HCEC 1CT (cell line): Measurements from ENCODE around the gene CABCOCO1.

Experiments
- DNase-seq: peaks from one replicate; pipeline ENCODE4 v3.0.0-alpha.2; 2017

The CABCOCO1 gene

DNA sequence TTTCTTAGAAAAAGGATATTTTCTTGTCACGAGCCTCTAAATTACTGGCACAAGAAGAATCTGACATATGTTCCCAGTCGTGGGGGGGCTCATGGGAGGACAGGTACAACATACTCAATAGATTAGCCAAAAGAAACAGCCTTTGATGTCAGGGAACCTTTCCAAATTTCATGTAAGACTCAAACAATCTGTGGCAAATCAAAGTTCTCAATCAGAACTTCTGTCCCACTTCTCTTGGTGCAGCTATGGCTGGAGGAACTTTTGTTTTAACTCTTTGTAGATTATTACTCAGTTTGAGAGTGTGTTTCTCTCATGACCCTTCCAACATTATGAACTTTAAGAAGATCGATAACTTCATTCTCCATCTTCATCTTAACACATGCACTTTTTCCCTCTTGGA, 124.4 kb downstream of the CABCOCO1 start:
- DNase-seq = no peak

DNA sequence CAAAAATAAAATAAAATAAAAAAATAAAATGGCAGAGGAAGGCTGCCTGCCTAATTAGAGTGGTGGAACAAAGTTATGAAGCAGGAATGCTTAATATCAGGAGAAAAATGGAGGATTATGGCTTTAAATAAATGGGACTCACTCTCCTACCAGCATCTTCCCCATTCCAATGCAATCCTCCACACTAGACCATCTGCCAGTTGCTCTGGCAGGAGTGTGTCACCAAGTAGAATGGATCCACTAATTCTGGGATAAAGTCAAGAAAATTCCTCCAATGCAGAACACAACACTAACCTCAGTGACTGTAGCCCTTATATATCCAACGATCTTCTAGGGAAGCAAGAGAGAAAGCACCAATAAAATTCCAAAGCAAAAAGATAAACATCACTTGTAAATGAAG, 126.3 kb downstream of the CABCOCO1 start:
- no peak for DNase-seq

DNA sequence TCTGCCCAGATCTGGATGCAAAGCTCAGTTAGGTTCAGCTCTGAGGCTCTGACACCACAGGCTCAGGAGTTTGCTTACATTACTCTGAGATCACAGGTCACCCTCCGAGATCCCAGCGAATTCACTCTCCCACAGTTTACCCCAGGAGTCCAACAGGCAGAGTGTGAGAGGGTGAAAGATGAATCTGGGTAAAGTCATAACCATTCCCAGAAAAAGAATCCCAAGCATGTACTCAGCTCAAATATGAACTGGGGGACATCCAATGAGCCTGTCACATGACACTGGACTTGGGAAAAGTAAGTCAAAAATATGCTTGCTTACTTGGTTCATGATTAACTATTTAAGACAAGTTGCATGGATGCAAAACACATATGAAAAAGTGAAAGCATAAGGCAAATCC, 128.5 kb downstream of the CABCOCO1 start:
- peak; percentile 29 for DNase-seq

DNA sequence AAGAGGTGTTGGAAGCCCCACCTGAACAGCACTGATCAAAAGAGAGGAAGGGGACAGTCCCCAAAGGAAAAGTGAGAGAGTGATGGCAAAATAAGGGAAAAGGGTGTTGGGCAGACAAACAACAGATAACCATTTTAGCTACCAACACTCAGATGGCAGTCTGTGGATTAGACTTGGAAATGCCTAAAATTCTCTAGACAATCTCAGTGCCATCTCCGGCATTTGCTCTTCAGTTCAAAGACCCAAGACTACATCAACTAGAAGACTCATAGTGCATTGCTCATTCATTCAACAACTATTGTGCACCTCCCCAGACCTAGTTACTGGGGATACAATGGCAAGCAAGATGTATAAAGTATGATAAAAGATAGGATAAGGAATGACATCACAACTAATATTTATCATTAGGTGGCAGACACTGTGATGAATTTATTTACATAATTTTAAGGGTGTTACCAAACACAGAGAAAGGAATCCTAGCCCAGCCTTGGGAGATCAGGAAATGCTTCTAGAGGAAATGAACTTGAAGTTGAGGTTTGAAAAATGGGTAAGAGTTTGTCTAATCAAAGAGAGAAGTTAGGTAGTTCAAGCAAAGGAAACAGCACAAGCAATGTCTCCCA, 129.5 kb downstream of the CABCOCO1 start:
- no peak for DNase-seq

DNA sequence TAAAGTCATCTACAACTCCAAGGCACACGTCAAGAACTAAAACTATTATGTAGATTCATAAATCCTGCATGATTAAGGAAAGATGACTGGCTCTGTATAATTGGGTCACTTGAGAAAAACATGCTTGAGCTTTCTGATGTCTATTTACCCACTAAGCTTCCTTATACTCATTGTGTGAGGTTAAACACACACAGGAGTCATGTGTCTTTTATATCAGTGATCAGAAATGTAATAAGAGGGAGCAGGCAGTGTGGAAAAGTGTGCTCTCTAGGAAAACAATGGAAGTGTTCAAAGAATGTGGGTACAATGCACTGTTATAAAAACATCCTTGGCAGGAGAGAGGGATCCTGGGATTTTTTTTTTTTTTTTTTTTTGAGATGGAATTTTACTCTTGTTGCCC, 130.2 kb downstream of the CABCOCO1 start:
- no peak for DNase-seq

DNA sequence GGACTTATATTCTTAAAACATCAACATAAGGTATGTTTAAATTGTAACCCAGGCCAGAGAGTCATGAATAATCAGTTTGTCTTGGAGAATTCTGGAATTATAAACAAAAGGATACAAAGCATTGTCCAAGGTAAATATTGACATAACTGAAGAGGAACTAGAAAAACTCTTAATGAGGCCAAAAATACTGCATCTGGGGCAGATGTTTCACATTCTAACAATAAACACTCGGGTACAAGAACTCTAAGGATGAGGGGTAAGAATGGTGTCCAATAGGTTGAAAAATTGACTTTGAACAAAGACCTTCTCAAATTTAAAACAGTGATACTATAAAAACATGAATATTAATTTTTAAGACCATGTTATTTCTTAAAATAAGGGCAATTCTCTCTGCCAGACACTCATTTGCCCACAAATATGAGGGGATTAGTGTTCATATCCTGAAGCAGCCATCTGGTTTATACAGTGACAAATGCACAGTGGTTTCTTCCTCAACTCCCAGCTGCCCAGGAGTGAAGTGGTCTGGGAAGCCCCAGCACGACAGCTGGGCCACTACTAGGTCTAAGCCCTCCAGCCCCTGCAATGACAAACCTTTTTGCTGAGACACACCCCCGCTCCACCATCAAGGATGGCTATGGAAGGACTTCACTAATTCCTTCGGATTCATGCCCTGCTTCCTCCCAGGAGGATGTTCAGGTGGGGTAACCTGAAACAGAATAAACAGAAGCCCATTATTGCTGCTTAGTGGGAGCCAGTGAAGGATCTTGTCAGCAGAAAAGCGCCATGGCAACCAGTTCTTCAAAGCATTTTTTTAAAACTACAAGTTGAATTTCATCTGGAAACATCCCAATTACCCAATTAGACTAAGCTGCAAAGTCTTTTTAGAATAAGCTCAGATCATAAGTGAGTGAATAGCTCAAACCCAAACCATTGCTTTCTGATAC, 131.3 kb downstream of the CABCOCO1 start:
- DNase-seq = peak; percentile 64

DNA sequence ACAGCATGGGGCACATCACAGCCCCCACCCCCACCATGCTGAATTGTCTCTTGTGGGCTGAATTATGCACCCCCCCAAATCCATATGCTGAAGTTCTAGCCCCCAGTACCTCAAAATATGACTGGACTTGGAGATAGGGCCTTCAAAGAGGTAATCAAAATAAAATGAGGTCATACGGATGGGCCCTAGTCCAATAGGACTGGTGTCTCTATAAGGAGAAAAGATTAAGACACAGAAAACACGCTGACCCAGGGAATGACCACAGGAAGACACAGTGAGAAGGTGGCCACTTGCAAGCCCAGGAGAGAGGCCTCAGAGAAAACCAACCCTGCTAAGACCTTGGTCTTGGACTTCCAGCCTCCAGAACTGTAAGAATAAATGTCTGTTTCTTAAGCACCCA, 132.4 kb downstream of the CABCOCO1 start:
- DNase-seq = no peak

GRCh38 chr10:61795551-61795950, 132.8 kb downstream of the CABCOCO1 start:
- DNase-seq = no peak

- DNase-seq = no peak
These were observed 134.1 kb downstream of the CABCOCO1 start for GRCh38 chr10:61796785-61797184.

GRCh38 chr10:61797304-61798153, 134.8 kb downstream of the CABCOCO1 start:
- no peak for DNase-seq

- DNase-seq = no peak
These were observed 136.0 kb downstream of the CABCOCO1 start for GRCh38 chr10:61798713-61799112.

GRCh38 chr10:61801484-61801883, 138.8 kb downstream of the CABCOCO1 start:
- no peak for DNase-seq

- no peak for DNase-seq
These were observed 140.5 kb downstream of the CABCOCO1 start for GRCh38 chr10:61803269-61803668.

DNA sequence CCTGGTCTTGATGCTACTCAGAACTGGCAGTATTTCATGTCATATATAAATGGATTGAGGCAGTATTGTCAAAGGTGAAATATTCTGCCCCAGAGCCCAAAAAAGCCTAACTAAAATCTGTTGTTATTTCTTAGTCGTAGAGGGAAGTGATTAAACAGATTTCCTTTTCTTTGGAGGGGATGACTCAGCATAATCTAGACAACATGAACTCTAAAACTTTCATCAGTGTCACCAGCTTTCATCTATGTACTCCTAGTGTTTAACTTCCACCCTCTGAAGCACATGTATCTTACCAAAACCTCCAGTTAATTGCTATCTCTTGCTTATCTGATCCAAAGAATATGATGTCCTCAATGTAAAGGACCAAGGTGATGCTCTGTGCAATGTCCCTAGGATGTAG, 141.7 kb downstream of the CABCOCO1 start:
- DNase-seq = peak; percentile 41

GRCh38 chr10:61805091-61805490, 142.4 kb downstream of the CABCOCO1 start:
- DNase-seq = no peak

- no peak for DNase-seq
These were observed 147.5 kb downstream of the CABCOCO1 start for GRCh38 chr10:61810263-61810662.

GRCh38 chr10:61812052-61812721, 149.5 kb downstream of the CABCOCO1 start:
- DNase-seq = no peak

GRCh38 chr10:61812920-61813319, 150.2 kb downstream of the CABCOCO1 start:
- DNase-seq = no peak

DNA sequence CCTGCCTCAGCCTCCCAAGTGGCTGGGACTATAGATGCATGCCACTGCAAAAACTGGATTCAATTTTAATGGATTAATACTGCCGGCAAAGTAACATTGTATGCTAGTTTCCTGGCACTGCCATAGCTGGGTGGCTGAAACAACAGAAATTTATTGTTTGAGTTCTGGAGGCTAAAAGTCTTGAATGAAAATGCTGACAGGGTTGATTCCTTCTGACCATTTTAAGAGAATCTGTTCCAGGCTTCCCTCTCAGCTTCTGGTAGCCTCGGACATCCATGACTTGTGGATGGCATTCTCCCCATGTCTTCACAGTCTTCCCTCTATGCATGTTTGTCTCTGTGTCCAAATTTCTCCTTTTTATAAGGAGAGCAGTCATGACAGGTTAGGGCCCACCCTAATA, 151.4 kb downstream of the CABCOCO1 start:
- DNase-seq = no peak

- no peak for DNase-seq
These were observed 152.8 kb downstream of the CABCOCO1 start for GRCh38 chr10:61815496-61815895.
